Prostate gland (tissue), 2 donors: ENCODE data around the gene AP2B1.

Experiments used
- CTCF ChIP-seq, 4 experiments: fragments of 200-600 bp in 2 of 4; fragments of 450-650 bp in 2 of 4; sonication (generic) in 2 of 4; IDR thresholded peaks; 1 replicate in 3 of 4; 2 replicates in 1 of 4; pipeline ENCODE4 v1.5.1; 2016 to 2019; ENCODE audit warnings: antibody characterized with exemption in 4 of 4, mild to moderate bottlenecking in 2 of 4, moderate library complexity in 2 of 4
- POLR2A ChIP-seq: fragments of 450-650 bp; IDR thresholded peaks from one replicate; pipeline ENCODE4 v1.6.1; 2016; ENCODE audit warnings: antibody characterized with exemption, mild to moderate bottlenecking

GRCh38 chr17:35578929-35579432 is 8.1 kb upstream of the AP2B1 start:
- TF ChIP-seq CTCF (IDR thresholded peaks at IDR 0.05) (no peak), POLR2A (no peak)
